ENCODE measurements around the gene BIRC2.
"Not testable (repeated sequence)": the region's sequence is repeated elsewhere in the genome, so short reads cannot be mapped to it uniquely, and the experiment has no call there.

Gene BIRC2

DNA sequence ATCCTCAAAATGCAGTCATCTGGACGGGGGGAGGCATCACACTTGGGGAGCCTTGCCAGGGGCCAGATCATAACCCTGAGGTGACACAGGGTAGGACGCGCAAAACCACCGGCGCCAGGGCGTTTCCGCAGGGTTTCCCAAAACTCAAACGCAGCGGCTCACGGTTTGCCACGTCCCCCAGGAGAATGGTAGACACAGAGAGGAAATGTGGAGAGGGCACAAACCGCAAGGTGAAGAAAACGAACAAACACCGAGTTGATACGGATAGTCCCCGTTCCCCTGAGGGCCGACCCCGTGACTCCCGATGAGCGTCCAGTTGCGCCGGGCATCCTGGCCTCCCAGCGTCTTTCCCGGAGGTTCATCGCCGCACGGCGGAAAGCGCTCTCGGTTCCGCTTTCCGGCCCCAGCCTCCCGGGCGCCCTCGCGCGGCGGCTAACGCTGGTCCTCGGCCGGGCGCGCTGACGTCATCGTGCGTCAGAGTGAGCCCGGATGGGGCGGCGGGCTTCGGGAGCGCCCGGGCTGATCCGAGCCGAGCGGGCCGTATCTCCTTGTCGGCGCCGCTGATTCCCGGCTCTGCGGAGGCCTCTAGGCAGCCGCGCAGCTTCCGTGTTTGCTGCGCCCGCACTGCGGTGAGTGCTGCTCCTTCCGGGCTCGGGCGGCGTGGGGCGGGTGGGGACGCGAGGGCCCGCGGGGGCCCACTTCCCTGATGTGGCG, at the start of gene BIRC2:
TSS of gene BIRC2 (plus strand) at position 467 of the 714 bp plus-strand sequence. CDS start 2,641 bp downstream, outside the sequence.
- DNase-seq, result peak; percentile 96 to 97 (median 96)

- not testable (repeated sequence) for DNase-seq
Measured at GRCh38 chr11:102300837-102301236, 46.2 kb upstream of the BIRC2 start.

- no peak for DNase-seq
Measured at GRCh38 chr11:102302241-102302640, 44.8 kb upstream of the BIRC2 start.

- no peak for DNase-seq
Measured at GRCh38 chr11:102304686-102305085, 42.3 kb upstream of the BIRC2 start.

DNA sequence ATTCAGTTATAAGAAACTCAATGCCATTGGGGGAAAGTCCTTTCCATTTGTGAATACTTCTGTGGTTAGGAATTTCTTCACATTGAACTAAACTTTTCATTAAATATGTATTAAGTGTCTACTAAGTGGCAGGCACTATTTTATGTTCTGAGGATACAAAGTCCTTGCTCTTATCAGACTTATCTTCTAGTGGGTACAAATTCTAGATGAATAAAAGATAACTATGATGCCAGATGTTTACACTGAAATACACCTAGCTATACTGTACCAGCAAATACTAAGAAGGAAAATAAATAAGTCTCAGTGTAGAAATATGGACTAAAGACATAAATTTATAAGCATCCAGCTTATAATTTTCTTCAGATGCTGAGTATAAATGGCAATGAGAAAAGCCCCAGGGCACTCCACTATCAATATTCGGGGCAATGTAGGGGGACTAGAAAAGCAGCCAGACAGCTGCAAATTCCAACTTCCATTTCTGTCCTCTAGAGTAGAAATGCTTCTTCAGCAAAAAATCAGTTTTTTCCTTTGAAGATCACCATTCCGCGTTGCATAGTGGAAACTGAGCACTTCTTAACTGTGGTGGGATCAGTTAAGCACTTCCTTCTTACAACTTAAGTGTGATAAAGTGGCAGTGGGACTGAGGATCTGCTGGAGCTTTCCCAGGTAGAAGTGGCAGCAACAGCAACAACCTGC, 41.5 kb upstream of the BIRC2 start:
- DNase-seq, result no peak

DNA sequence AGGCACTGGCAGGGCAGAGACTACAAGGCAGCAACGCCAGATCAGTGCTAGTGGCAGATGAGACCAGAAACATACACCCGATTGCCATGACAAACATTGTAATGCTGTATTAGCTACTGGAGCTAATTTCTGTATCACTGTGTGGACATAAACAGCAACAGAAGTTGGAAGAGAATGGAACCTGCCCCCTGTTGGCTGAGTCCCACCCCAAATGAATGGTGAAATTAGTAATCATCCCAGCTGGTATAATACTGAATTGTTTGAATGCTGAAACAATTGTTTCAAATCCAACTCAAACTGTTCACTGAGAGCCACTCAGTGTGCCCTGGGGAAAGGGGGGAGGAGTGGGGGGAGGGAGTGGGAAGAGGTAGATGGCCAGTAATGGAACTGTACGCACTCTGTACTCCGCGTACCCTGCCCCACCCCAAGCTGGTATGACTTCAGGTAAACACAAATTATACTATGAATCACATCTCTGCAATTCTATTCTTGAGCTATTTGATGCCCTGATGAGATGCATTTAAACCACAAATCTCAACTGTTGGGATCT, 40.9 kb upstream of the BIRC2 start:
- peak in 2 of 3 experiments; percentile 33 to 59 for DNase-seq

DNA sequence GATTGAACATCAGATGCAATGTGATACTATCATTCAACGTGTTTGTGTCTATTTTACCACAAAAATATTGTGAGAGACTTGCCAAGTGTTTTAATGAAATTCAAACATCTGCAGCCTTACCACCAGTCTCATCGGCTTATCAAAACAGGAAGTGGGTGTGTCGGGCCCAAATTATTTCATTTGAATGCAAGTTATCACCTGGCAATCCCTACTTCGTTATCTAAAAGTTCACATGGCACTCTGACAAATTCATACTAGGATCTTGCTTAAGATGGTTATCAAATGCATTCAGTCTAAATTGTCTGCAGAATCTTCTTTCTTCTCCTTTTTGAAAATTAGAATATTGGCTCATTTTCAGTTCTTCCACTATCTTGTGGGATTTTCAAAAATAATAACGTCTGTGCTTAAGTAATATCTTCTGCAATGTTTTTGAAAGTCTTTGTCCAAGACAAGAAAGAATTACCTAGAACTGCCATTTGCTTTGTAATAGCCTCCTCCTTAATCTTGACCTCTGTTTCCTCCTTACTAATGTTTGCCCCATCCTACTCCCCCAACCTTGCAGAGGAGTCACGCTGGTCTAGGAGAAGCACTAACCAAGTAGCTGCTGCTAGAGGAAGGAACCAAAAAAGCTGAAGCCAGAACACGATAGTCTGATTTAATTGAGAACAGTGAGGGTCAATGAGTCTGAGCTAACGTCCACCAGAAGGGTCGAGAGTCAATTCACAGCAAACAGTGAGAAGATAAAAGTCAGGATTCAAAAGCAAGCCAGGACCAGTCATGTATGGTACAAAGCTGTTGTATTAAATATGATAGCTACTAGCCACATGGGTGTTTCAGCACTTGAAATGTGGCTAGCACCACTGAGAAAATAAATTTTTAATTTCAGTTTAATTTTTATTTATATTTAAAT, 39.9 kb upstream of the BIRC2 start:
- peak in 1 of 3 experiments; percentile 33 for DNase-seq

DNA sequence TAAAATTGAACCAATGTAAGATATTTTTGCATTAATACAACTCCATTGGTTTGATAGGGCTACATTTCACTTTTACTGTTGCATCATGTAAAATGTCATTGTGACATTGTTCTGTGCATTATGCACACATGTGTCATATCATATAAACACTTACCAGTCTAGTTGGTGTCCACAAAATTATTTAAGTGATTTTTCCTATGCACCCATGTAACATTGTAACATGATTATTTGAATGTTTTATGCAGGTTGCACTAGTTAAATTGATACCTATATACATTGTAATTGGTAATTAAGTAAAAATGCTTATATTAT, 39.3 kb upstream of the BIRC2 start:
- no peak for DNase-seq

DNA sequence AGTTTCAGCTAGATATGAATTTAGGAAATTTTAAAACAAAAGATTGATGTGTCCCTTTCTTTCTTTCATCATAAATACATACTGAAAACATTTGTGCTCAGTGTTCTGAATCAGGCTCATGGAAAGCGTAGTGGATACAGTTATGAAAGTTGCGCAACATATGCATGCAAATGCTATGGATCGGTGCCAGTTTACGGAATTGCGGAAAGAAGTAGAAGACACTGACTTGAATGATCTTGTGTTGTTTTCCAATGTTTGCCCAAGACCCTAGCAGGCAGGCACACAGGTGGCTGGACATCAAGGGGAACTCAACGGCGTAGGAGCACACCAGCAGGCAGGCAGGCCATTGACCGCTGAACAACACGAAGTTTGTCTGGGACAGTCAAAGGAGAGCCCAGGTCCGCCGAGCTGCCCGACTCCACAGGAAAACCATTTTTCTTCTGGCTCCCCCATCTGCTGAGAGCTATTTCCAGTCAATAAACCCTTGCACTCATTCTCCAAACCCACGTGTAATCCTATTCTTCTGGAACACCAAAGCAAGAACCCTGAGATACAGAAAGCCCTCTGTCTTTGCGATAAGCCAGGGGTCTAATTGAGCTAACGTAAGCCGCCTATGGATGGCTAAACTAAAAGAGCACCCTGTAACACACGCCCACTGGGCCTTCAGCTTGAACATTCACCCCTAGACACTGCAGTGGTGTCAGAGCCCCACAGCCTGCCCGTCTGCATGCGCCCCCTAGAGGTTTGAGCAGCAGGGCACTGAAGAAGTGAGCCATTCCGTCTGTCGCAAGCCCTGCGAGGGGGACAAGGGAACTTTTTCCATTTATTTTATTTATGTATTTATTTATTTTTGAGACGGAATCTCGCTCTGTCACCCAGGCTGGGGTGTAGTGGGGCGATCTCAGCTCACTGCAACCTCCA, 37.1 kb upstream of the BIRC2 start:
- no peak for DNase-seq

GRCh38 chr11:102312667-102313066, 34.3 kb upstream of the BIRC2 start:
- no peak for DNase-seq

- no peak for DNase-seq
Measured at GRCh38 chr11:102313238-102313940, 33.6 kb upstream of the BIRC2 start.

DNA sequence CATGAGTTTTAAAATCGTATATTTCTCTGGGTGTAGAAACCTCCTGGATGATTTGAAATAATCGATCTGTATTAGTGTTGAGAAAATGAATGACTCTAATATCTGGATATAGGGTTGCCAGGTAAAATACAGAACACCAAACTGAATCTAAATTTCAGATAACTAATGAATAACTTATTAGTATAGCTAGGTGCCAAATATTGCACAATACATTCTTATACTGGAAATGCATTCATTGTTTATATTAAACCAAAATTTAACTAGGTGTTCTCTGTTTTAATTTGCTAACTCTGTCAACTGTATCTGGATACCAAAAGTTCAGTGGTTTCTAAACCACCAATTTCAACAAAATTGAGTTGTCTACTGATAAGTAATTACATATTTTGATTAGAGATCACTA, 32.2 kb upstream of the BIRC2 start:
- no peak for DNase-seq

GRCh38 chr11:102316346-102316904, 30.6 kb upstream of the BIRC2 start:
- DNase-seq, result peak in 1 of 3 experiments; percentile 48

GRCh38 chr11:102317099-102317767, 29.8 kb upstream of the BIRC2 start, which contains the start of gene BIRC3:
BIRC3 (plus strand) TSS chr11:102317484; CDS start chr11:102324510, 7,026 bp downstream.
- peak; percentile 79 to 98 (median 96) for DNase-seq

- DNase-seq, result no peak
Measured at GRCh38 chr11:102317768-102318103, 29.3 kb upstream of the BIRC2 start.

DNA sequence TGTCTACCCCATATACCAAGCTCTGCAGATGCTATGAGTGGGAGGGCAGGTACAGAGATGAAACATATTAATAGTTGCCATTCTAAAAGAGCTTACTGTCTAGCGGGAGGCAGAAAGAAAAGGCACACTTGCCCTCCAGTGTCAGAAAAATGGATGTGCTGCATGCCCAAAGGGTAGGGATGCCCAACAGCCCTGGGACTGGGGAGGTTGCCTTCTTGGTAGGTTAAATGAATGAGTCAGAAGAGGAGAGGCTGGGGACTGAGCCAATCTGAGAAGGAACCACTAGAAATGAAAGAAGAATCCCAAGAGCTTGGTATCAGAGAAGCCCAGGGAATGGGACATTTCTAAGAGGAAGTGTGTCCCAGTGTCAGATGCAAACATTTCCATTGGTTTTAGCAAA, 28.5 kb upstream of the BIRC2 start:
- no peak for DNase-seq

GRCh38 chr11:102319544-102319943, 27.5 kb upstream of the BIRC2 start:
- DNase-seq, result no peak

DNA sequence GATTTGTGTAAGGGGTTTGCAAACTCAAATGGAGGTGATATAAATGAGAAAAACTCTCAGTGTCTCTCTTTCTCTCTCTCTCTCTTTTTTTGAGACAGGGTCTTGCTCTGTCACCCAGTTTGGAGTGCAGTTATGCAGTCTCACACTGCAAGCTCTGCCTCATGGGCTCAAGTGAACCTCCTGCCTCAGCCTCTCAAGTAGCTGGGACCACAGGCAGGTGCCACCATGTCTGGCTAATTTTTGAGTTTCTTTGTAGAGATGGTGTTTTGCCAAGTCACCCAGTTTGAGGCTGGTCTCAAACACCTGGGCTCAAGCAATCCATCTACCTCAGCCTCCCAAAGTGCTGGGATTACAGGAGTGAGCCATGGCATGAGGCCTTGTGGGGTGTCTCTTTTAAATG, 26.8 kb upstream of the BIRC2 start:
- no peak for DNase-seq

GRCh38 chr11:102320679-102321078, 26.3 kb upstream of the BIRC2 start:
- DNase-seq, result no peak

DNA sequence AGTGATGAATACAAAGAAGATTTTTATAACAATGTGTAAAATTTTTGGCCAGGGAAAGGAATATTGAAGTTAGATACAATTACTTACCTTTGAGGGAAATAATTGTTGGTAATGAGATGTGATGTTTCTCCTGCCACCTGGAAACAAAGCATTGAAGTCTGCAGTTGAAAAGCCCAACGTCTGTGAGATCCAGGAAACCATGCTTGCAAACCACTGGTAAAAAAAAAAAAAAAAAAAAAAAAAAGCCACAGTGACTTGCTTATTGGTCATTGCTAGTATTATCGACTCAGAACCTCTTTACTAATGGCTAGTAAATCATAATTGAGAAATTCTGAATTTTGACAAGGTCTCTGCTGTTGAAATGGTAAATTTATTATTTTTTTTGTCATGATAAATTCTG, 24.5 kb upstream of the BIRC2 start:
- DNase-seq, result peak in 1 of 3 experiments; percentile 18
